HEK293 (cell line): ENCODE results near the gene GAS1.
A peak's percentile ranks its signal among the peaks of the same experiment; 100 is the strongest.

Experiments used
- CTCF ChIA-PET: fragments of 350-600 bp; formaldehyde crosslinking; extraction: SDS; loops from one replicate; lab custom pipeline; 2021; ENCODE audit warnings: antibody characterized with exemption; lab: Yijun Ruan, JAX
- POLR2A ChIA-PET: fragments of 300-600 bp; formaldehyde crosslinking; extraction: SDS; loops from one replicate; lab custom pipeline; 2020; ENCODE audit warnings: antibody characterized with exemption, inconsistent platforms; lab: Yijun Ruan, JAX
- H3K27ac ChIP-seq: fragments of 200-500 bp; sonication (Bioruptor generic); 2 replicates; pipeline ENCODE4 v1.5.1; 2014; ENCODE audit warnings: low read depth, low read length, control low read depth, inconsistent platforms; ENCODE audit errors: extremely low read depth
- H3K36me3 ChIP-seq, 2 experiments: fragments of 200-500 bp in 1 of 2; sonication (Bioruptor generic) in 1 of 2; 1 replicate in 1 of 2; 2 replicates in 1 of 2; pipeline ENCODE4 v1.5.1; 2014 to 2017; ENCODE audit warnings: inconsistent platforms in 2 of 2, low read length in 2 of 2; ENCODE audit not compliant: control insufficient read depth in 2 of 2, insufficient read depth in 1 of 2
- H3K4me1 ChIP-seq: fragments of 200-500 bp; sonication (Bioruptor generic); 2 replicates; pipeline ENCODE4 v1.5.1; 2014; ENCODE audit warnings: mild to moderate bottlenecking, low read length, inconsistent platforms; ENCODE audit not compliant: control insufficient read depth, insufficient read depth
- H3K4me3 ChIP-seq: 2 replicates; pipeline ENCODE4 v1.5.1; 2011; ENCODE audit warnings: low read depth, mild to moderate bottlenecking, control low read depth, low read length, moderate library complexity
- H3K9me3 ChIP-seq: fragments of 200-500 bp; sonication (Bioruptor generic); 2 replicates; pipeline ENCODE4 v1.5.1; 2014; ENCODE audit warnings: low read depth, low read length, inconsistent platforms; ENCODE audit not compliant: control insufficient read depth, insufficient read depth
- EGR2 ChIP-seq: fragments of 450-650 bp; formaldehyde crosslinking; IDR thresholded peaks from 2 replicates; pipeline ENCODE4 v1.5.1; 2016; ENCODE audit warnings: low read depth, missing biosample characterization, missing genetic modification characterization
- PRDM1 ChIP-seq: fragments of 450-650 bp; formaldehyde crosslinking; IDR thresholded peaks from 2 replicates; pipeline ENCODE4; 2016; ENCODE audit warnings: missing biosample characterization, missing genetic modification characterization
- PRDM4 ChIP-seq: fragments of 450-650 bp; formaldehyde crosslinking; IDR thresholded peaks from 2 replicates; pipeline ENCODE4 v1.5.1; 2017; ENCODE audit warnings: missing biosample characterization, missing genetic modification characterization
- TCF7L2 ChIP-seq: IDR thresholded peaks from 2 replicates; pipeline ENCODE4 v1.6.1; 2011; ENCODE audit warnings: low read depth, mild to moderate bottlenecking, inconsistent platforms, low read length, moderate library complexity, borderline replicate concordance
- ZBTB48 ChIP-seq: fragments of 450-650 bp; formaldehyde crosslinking; IDR thresholded peaks from 2 replicates; pipeline ENCODE4 v1.5.1; 2016; ENCODE audit warnings: missing biosample characterization, missing genetic modification characterization
- ZBTB8A ChIP-seq: fragments of 450-650 bp; formaldehyde crosslinking; IDR thresholded peaks from 2 replicates; pipeline ENCODE4 v1.5.1; 2016; ENCODE audit warnings: missing biosample characterization, missing genetic modification characterization
- ZFHX2 ChIP-seq: fragments of 450-650 bp; formaldehyde crosslinking; conservative IDR thresholded peaks from 2 replicates; pipeline ENCODE4 v1.5.1; 2016; ENCODE audit warnings: missing biosample characterization, missing genetic modification characterization
- ZNF214 ChIP-seq: fragments of 450-650 bp; formaldehyde crosslinking; IDR thresholded peaks from 2 replicates; pipeline ENCODE4 v1.5.1; 2017; ENCODE audit warnings: missing biosample characterization, mild to moderate bottlenecking, missing genetic modification characterization, borderline replicate concordance
- ZNF248 ChIP-seq: fragments of 450-650 bp; formaldehyde crosslinking; IDR thresholded peaks from 2 replicates; pipeline ENCODE4 v1.5.1; 2017; ENCODE audit warnings: missing biosample characterization, missing genetic modification characterization
- ZNF280C ChIP-seq: fragments of 450-650 bp; formaldehyde crosslinking; IDR thresholded peaks from 2 replicates; pipeline ENCODE4 v1.5.1; 2016; ENCODE audit warnings: missing biosample characterization, missing genetic modification characterization
- ZNF48 ChIP-seq: fragments of 450-650 bp; formaldehyde crosslinking; IDR thresholded peaks from 2 replicates; pipeline ENCODE4 v1.5.1; 2016; ENCODE audit warnings: missing biosample characterization, missing genetic modification characterization
- TF ChIP-seq, protein P1 (sequence below): fragments of 450-650 bp; formaldehyde crosslinking; IDR thresholded peaks from 2 replicates; pipeline ENCODE4 v1.5.1; 2016; ENCODE audit warnings: missing biosample characterization, missing genetic modification characterization

Gene GAS1

DNA sequence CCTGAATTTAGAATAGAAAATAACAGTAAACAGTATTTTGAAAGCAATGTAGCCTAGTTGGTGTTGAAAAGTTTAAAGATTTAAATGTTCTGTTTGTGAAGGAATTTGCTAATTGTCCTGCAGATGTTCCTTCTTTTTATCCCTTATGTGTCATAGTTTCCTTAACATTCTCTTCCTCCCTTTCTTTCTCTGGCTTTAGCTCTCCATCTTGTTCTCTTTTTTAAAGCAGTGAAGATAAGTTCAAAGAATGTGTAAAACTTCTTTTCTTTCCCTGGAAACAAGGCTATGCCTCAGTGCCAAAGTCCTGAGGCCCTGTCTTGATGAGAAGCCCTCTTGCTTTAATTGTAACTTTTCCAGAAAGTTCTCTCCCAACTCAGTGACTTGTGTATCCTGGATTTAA is 24.4 kb upstream of the GAS1 start (continued):
- TF ChIP-seq ZNF280C, result no peak
- TF ChIP-seq PRDM4, result no peak

GRCh38 chr9:86968258-86968920 is 21.1 kb upstream of the GAS1 start:
- POLR2A ChIA-PET, result interaction anchor here (1.3 kb wide), 1 partner anchor 8 kb away, joined by 4 read pairs; no protein-coding TSS in a partner anchor
- CTCF ChIA-PET, result interaction anchor here (0.6 to 1.0 kb wide), 2 partner anchors 353 to 357 kb away, joined by 3 read pairs; no protein-coding TSS in a partner anchor
- no peaks in the 10 kb centered on the region for H3K9me3 ChIP-seq
- no peaks in the 10 kb centered on the region for H3K36me3 ChIP-seq
- no peak overlapping the region for H3K4me3 ChIP-seq
- H3K27ac ChIP-seq, result no peak overlapping the region
- TF ChIP-seq ZNF48 (tag by site-specific recombination), result no peak
- peak; percentile 74 for TF ChIP-seq EGR2 (tag by site-specific recombination)
- no peak for TF ChIP-seq ZBTB8A (tag by site-specific recombination)
- TF ChIP-seq ZFHX2 (tag by site-specific recombination), result 0 out of 2 replicates have a peak, but pooled peaks have one; percentile 32
- no peak for TF ChIP-seq TCF7L2
- no peaks in the 10 kb centered on the region; the same call in 1 of the 2 replicates for H3K4me1 ChIP-seq

- H3K36me3 ChIP-seq, result no peaks in the 10 kb centered on the region
- CTCF ChIA-PET, result no interaction called here
- POLR2A ChIA-PET, result no interaction called here
- H3K9me3 ChIP-seq, result no peaks in the 10 kb centered on the region
- H3K4me3 ChIP-seq, result no peak overlapping the region
- H3K27ac ChIP-seq, result no peak overlapping the region
- TF ChIP-seq EGR2 (tag by site-specific recombination) (peak; percentile 18; the same call in 1 of the 2 replicates), PRDM1 (tag by site-specific recombination) (no peak), ZBTB48 (tag by site-specific recombination) (no peak), ZNF214 (no peak), ZNF248 (tag by site-specific recombination) (no peak)
- TF ChIP-seq, protein P1, sequence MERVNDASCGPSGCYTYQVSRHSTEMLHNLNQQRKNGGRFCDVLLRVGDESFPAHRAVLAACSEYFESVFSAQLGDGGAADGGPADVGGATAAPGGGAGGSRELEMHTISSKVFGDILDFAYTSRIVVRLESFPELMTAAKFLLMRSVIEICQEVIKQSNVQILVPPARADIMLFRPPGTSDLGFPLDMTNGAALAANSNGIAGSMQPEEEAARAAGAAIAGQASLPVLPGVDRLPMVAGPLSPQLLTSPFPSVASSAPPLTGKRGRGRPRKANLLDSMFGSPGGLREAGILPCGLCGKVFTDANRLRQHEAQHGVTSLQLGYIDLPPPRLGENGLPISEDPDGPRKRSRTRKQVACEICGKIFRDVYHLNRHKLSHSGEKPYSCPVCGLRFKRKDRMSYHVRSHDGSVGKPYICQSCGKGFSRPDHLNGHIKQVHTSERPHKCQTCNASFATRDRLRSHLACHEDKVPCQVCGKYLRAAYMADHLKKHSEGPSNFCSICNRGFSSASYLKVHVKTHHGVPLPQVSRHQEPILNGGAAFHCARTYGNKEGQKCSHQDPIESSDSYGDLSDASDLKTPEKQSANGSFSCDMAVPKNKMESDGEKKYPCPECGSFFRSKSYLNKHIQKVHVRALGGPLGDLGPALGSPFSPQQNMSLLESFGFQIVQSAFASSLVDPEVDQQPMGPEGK (tag by site-specific recombination), result no peak
- H3K4me1 ChIP-seq, result peaks cover 3% of the 10 kb centered on the region; the same call in 1 of the 2 replicates
Measured at GRCh38 chr9:86966852-86967511, 19.7 kb upstream of the GAS1 start.
